ENCODE measurements around the gene RELA.

RELA gene

DNA sequence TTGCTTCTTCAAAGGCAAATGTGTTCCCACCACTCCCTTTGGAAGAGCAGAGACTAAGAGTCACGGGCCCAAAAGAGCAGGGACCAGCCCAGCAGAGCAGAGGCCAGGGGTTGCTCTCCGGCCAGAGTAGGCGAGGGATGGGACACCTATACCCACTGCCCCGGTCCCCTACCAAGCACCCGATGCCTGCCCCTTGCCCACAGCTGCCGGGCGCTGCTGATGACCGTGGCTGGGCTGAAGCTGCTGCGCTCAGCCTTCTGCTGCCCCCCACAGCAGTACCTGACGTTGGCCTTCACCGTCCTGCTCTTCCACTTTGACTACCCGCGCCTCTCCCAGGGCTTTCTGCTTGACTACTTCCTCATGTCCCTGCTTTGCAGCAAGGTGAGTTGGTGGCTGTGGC is 35.5 kb downstream of the RELA start:
- H3K4me3 ChIP-seq (replicated peaks; ENCODE audit: low read depth, low read length): no peak overlapping the region
- TF ChIP-seq CTCF (IDR thresholded peaks at IDR 0.05; ENCODE audit: low read length, missing control alignments): no peak
- DNase-seq (ENCODE audit: low read depth): no peak

- no peak overlapping the region for H3K4me3 ChIP-seq (replicated peaks; ENCODE audit: low read depth, low read length)
- DNase-seq (ENCODE audit: low read depth): peak; percentile 50
- TF ChIP-seq CTCF (IDR thresholded peaks at IDR 0.05; ENCODE audit: low read length, missing control alignments): peak; percentile 50
Measured at GRCh38 chr11:65625628-65626342, 36.9 kb downstream of the RELA start.

GRCh38 chr11:65624931-65625627 is 37.6 kb downstream of the RELA start:
- H3K4me3 ChIP-seq (replicated peaks; ENCODE audit: low read depth, low read length): no peak overlapping the region

DNA sequence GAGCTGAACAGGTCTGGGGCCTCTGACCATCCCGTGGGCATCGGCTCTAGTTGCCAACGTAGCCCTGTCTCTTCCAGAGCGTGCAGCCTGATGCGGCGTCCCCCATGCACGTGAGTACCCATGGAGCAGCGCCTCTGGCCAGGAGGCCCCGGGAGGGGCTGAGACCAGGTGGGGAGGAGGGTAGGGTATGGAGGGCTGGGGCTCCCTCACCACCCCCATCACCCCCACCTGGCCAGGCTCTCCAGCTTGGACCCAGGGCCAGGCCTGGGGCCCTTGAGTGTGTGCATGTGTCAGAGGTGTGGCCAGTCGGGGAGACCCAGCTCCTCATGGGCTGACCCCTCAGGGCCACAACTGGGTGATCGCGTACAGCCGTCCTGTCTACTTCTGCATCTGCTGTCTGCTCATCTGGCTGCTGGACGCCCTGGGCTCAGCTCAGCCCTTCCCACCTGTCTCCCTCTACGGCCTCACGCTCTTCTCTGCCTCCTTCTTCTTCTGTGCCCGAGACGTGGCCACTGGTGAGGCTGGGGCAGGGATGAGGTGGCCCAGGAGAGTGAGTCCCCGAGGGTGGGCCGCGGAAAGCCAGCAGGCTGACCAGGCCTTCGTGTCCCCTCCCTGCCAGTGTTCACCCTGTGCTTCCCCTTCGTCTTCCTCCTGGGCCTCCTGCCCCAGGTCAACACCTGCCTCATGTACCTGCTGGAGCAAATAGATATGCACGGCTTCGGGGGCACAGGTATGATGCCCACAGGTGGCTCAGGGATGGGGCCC is 38.7 kb downstream of the RELA start:
- DNase-seq (ENCODE audit: low read depth): no peak
- no peak for TF ChIP-seq CTCF (IDR thresholded peaks at IDR 0.05; ENCODE audit: low read length, missing control alignments)
- no peak overlapping the region for H3K4me3 ChIP-seq (replicated peaks; ENCODE audit: low read depth, low read length)

More at GRCh38 chr11:65624931-65625627, 37.6 kb downstream of the RELA start:
- no peak for TF ChIP-seq CTCF (IDR thresholded peaks at IDR 0.05; ENCODE audit: low read length, missing control alignments)
- no peak for DNase-seq (ENCODE audit: low read depth)

DNA sequence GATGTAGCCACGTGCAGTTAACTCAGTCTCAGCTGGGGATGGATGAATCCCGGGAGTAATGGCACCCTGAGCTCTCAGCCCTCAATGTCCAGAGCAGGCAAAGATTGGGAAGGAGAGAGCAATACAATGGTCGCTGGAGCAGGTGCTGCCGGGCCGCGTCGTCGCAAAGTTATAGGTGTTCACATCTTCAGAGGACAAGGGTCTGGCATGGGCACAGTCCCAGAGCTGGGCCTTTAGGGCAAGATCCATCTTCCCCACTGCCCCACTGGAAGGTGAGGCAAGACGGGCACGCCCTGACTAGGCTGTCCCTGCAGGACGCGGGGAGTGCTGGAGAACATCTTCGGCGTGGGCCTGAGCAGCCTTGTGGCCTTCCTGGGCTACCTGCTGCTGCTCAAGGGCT is 39.5 kb downstream of the RELA start:
- no peak overlapping the region for H3K4me3 ChIP-seq (replicated peaks; ENCODE audit: low read depth, low read length)
- TF ChIP-seq CTCF (IDR thresholded peaks at IDR 0.05; ENCODE audit: low read length, missing control alignments): no peak
- DNase-seq (ENCODE audit: low read depth): no peak

GRCh38 chr11:65622011-65622410 is 40.7 kb downstream of the RELA start:
- H3K4me3 ChIP-seq (replicated peaks; ENCODE audit: low read depth, low read length): no peak overlapping the region
- no peak for TF ChIP-seq CTCF (IDR thresholded peaks at IDR 0.05; ENCODE audit: low read length, missing control alignments)
- no peak for DNase-seq (ENCODE audit: low read depth)

Data from fibroblast of pulmonary artery (primary cell).